A549 (cell line): ENCODE data around the gene MYH1. TPM values are rescaled to one million over a fixed set of nuclear protein-coding genes. Genes with fewer than 3 reads are reported as not detected.
A peak's percentile ranks its signal among the peaks of the same experiment; 100 is the strongest.

ENCODE experiments used
- ATAC-seq, 2 experiments: fragments of 200-7000 bp in 1 of 2; fragments of >200 bp in 1 of 2; cut with Nextera tagmentation in 1 of 2; cut with Tn5 transposase in 1 of 2; 3 replicates each; pipeline versions ENCODE4 v1.8.0 to v1.9.1; 2018 to 2020; ENCODE audit warnings: mild to moderate bottlenecking in 1 of 2, moderate library complexity in 1 of 2
- CTCF ChIA-PET: fragments of 300-600 bp; sonication (Branson Sonifier 250); formaldehyde crosslinking; extraction: SDS; loops from one replicate; lab custom pipeline; 2021; ENCODE audit warnings: antibody characterized with exemption, inconsistent platforms; lab: Yijun Ruan, JAX
- POLR2A ChIA-PET: fragments of 350-600 bp; formaldehyde crosslinking; extraction: SDS; loops from one replicate; lab custom pipeline; 2021; ENCODE audit warnings: antibody characterized with exemption, inconsistent platforms; lab: Yijun Ruan, JAX
- DNase-seq, 2 experiments: peaks; one replicate each; pipeline versions ENCODE4 v3.0.0 to v3.0.0-alpha.2; 2011 to 2016; ENCODE audit warnings: low read depth in 1 of 2, low spot score in 1 of 2
- FAIRE-seq: peaks from 2 replicates; lab custom pipeline; 2011; peaks lifted over from hg19 to GRCh38; lab: Jason Lieb, UNC
- H3K27ac ChIP-seq, 2 experiments: fragments of >200 bp; sonication (Bioruptor Twin); formaldehyde crosslinking; 3 replicates each; pipeline ENCODE4 v1.5.1; 2016 to 2017
- H3K4me1 ChIP-seq: fragments of >200 bp; sonication (Bioruptor Twin); formaldehyde crosslinking; 3 replicates; pipeline ENCODE4 v1.6.1; 2016
- H3K4me2 ChIP-seq: fragments of >200 bp; sonication (Bioruptor Twin); formaldehyde crosslinking; 3 replicates; pipeline ENCODE4 v1.6.1; 2016
- H3K4me3 ChIP-seq: fragments of >200 bp; sonication (Bioruptor Twin); formaldehyde crosslinking; 3 replicates; pipeline ENCODE4 v1.5.1; 2016
- H3K9me3 ChIP-seq: fragments of >200 bp; sonication (Bioruptor Twin); formaldehyde crosslinking; 3 replicates; pipeline ENCODE4 v1.6.1; 2016
- BHLHE40 ChIP-seq: IDR thresholded peaks from 2 replicates; pipeline ENCODE4 v1.6.1; 2012; ENCODE audit warnings: low read depth, low read length, inconsistent platforms
- CHD2 ChIP-seq: fragments of 150-350 bp; IDR thresholded peaks from 2 replicates; pipeline ENCODE4 v1.6.1; 2014; ENCODE audit warnings: low read length; ENCODE audit not compliant: partially characterized antibody
- EP300 ChIP-seq, 2 experiments: fragments of >200 bp; sonication (Bioruptor Twin); formaldehyde crosslinking; IDR thresholded peaks; 2 replicates in 1 of 2; 3 replicates in 1 of 2; pipeline ENCODE4 v1.6.1; 2016 to 2017
- ESRRA ChIP-seq: fragments of 150-350 bp; IDR thresholded peaks from 2 replicates; pipeline ENCODE4 v1.6.1; 2014; ENCODE audit warnings: mild to moderate bottlenecking, low read length, borderline replicate concordance
- FOSB ChIP-seq: fragments of 250-450 bp; sonication (Bioruptor Pico); IDR thresholded peaks from 2 replicates; pipeline ENCODE4 v1.5.0; 2020; ENCODE audit warnings: mild to moderate bottlenecking, moderate library complexity
- FOSL2 ChIP-seq, 2 experiments: fragments of 450-650 bp in 1 of 2; fragments of >200 bp in 1 of 2; sonication (Bioruptor Twin) in 1 of 2; formaldehyde crosslinking; IDR thresholded peaks; 2 replicates each; pipeline versions ENCODE4 v1.5.0 to v1.6.1; 2016 to 2020; ENCODE audit warnings: mild to moderate bottlenecking in 1 of 2, moderate library complexity in 1 of 2
- FOXS1 ChIP-seq: fragments of 250-450 bp; sonication (Bioruptor Pico); IDR thresholded peaks from 2 replicates; pipeline ENCODE4 v1.5.0; 2020; ENCODE audit warnings: mild to moderate bottlenecking, moderate library complexity
- HDAC2 ChIP-seq: fragments of 200-600 bp; sonication (generic); IDR thresholded peaks from 2 replicates; pipeline ENCODE4 v1.6.1; 2016
- HOXB13 ChIP-seq: fragments of 250-450 bp; sonication (Bioruptor Pico); IDR thresholded peaks from 2 replicates; pipeline ENCODE4 v1.5.0; 2020; ENCODE audit warnings: low read depth, mild to moderate bottlenecking, moderate library complexity
- JUN ChIP-seq, 2 experiments: fragments of >200 bp; sonication (Bioruptor Twin); formaldehyde crosslinking; IDR thresholded peaks; 2 replicates in 1 of 2; 3 replicates in 1 of 2; pipeline ENCODE4 v1.6.1; 2016 to 2017
- KDM1A ChIP-seq: fragments of 200-600 bp; sonication (generic); IDR thresholded peaks from 2 replicates; pipeline ENCODE4 v1.6.1; 2016; ENCODE audit warnings: low read depth, mild to moderate bottlenecking
- KDM5A ChIP-seq: fragments of 200-600 bp; sonication (generic); IDR thresholded peaks from 2 replicates; pipeline ENCODE4 v1.6.1; 2016; ENCODE audit warnings: antibody characterized with exemption, mild to moderate bottlenecking
- MAZ ChIP-seq: fragments of 150-350 bp; IDR thresholded peaks from 2 replicates; pipeline ENCODE4 v1.6.1; 2014; ENCODE audit warnings: antibody characterized with exemption, low read depth, low read length, borderline replicate concordance
- MYC ChIP-seq: IDR thresholded peaks from 2 replicates; pipeline ENCODE4 v1.6.1; 2012; ENCODE audit warnings: mild to moderate bottlenecking, inconsistent platforms, low read length, improper control_type of control experiment, borderline replicate concordance
- POLR2A ChIP-seq: IDR thresholded peaks from 2 replicates; pipeline ENCODE4 v1.6.1; 2012; ENCODE audit warnings: mild to moderate bottlenecking, low read length
- RARB ChIP-seq: fragments of 250-450 bp; sonication (Bioruptor Pico); IDR thresholded peaks from 2 replicates; pipeline ENCODE4 v1.8.0; 2021; ENCODE audit warnings: mild to moderate bottlenecking, moderate library complexity
- RNF2 ChIP-seq: fragments of 200-600 bp; sonication (generic); IDR thresholded peaks from 2 replicates; pipeline ENCODE4 v1.6.1; 2016; ENCODE audit warnings: low read depth, mild to moderate bottlenecking, antibody characterized with exemption, moderate library complexity, borderline replicate concordance
- SMC3 ChIP-seq: fragments of >200 bp; sonication (Bioruptor Twin); formaldehyde crosslinking; IDR thresholded peaks from 3 replicates; pipeline ENCODE4 v1.6.1; 2018; ENCODE audit warnings: inconsistent platforms
- TFCP2L1 ChIP-seq: fragments of 250-450 bp; sonication (Bioruptor Pico); IDR thresholded peaks from 2 replicates; pipeline ENCODE4 v1.5.0; 2021; ENCODE audit warnings: mild to moderate bottlenecking
- TP53 ChIP-seq: fragments of 250-450 bp; sonication (Bioruptor Pico); IDR thresholded peaks from 2 replicates; pipeline ENCODE4 v1.5.0; 2021; ENCODE audit warnings: mild to moderate bottlenecking, moderate library complexity
- ZC3H11A ChIP-seq: fragments of 450-650 bp; IDR thresholded peaks from 2 replicates; pipeline ENCODE4 v1.6.1; 2014; ENCODE audit warnings: antibody characterized with exemption, mild to moderate bottlenecking
- ZFP36 ChIP-seq: fragments of 450-650 bp; IDR thresholded peaks from 2 replicates; pipeline ENCODE4 v1.6.1; 2014; ENCODE audit warnings: borderline replicate concordance; ENCODE audit not compliant: partially characterized antibody
- ZSCAN20 ChIP-seq: fragments of 250-450 bp; sonication (Bioruptor Pico); IDR thresholded peaks from 2 replicates; pipeline ENCODE4 v1.8.0; 2022; ENCODE audit warnings: mild to moderate bottlenecking, moderate library complexity
- WGBS: methylation state at CpG from one replicate; pipeline ENCODE4 v1.1.6; 2017; ENCODE audit errors: missing lambda C conversion rate; 5-methylcytosine and 5-hydroxymethylcytosine counted together
- polyA plus RNA-seq, 4 experiments: library from polyadenylated mRNA; depleted of rRNA in 3 of 4; stranded (reverse); fragments of >200 nt; fragmentation: RNase III in 1 of 4; extraction: RNeasy Plus Mini Kit Qiagen cat#74134 plus additional on column Dnase treatment in 1 of 4; gene quantifications; 2 replicates in 3 of 4; 3 replicates in 1 of 4; pipeline ENCODE4 v1.2.3, GENCODE V29; 2011 to 2017
- TF ChIP-seq, protein P1 (sequence below): IDR thresholded peaks from 2 replicates; pipeline ENCODE4 v1.6.1; 2012
- TF ChIP-seq, protein P2 (sequence below): fragments of 250-450 bp; sonication (Bioruptor Pico); IDR thresholded peaks from 2 replicates; pipeline ENCODE4 v1.5.0; 2021; ENCODE audit warnings: mild to moderate bottlenecking, moderate library complexity, borderline replicate concordance
- TF ChIP-seq, protein P3 (sequence below): fragments of 200-600 bp; sonication (generic); IDR thresholded peaks from 2 replicates; pipeline ENCODE4 v1.6.1; 2016; ENCODE audit warnings: antibody characterized with exemption, mild to moderate bottlenecking, moderate library complexity

The MYH1 gene
- polyA plus RNA-seq, 2 of the 4 experiments (the other 2 are of a cell fraction): not detected

DNA sequence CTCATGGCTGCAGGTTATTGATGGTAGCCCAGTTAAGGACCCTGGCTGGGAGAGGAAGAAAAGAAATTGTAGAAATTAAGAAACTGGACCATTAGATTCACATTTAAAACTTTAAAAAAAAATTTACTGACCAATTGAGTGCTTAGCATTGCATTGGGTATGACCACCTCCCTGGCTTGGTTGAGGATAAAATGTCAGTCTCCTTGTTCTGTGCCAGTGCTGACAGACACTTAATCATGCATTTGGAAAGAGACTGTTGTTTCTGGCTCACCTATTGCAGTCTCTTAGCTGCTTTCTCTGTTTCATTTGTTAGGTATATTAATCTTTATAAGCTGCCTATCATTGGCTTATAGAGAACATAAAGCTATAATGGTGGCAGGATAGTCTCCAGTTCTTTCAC is 1.7 kb downstream of the MYH1 start:
- POLR2A ChIA-PET: no interaction called here
- no peak overlapping the region for H3K27ac ChIP-seq
- ATAC-seq (no peak), DNase-seq (no peak)
- H3K4me3 ChIP-seq: no peak overlapping the region
- TF ChIP-seq KDM5A (no peak), ZFP36 (no peak), MAZ (no peak), FOSB (CRISPR knock-in tag) (no peak), ESRRA (no peak), CHD2 (no peak), TP53 (CRISPR knock-in tag) (no peak), POLR2A (no peak), JUN (IDR thresholded peaks at IDR 0.05) (no peak), HDAC2 (no peak), BHLHE40 (no peak)
- TF ChIP-seq, protein P1, sequence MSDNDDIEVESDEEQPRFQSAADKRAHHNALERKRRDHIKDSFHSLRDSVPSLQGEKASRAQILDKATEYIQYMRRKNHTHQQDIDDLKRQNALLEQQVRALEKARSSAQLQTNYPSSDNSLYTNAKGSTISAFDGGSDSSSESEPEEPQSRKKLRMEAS: no peak
- TF ChIP-seq, all 56 proteins: peak for 0
- no peaks in the 10 kb centered on the region for H3K4me1 ChIP-seq
- CTCF ChIA-PET: no interaction called here
- FAIRE-seq: no peak
- no peaks in the 10 kb centered on the region for H3K9me3 ChIP-seq
- no peak overlapping the region for H3K4me2 ChIP-seq

DNA sequence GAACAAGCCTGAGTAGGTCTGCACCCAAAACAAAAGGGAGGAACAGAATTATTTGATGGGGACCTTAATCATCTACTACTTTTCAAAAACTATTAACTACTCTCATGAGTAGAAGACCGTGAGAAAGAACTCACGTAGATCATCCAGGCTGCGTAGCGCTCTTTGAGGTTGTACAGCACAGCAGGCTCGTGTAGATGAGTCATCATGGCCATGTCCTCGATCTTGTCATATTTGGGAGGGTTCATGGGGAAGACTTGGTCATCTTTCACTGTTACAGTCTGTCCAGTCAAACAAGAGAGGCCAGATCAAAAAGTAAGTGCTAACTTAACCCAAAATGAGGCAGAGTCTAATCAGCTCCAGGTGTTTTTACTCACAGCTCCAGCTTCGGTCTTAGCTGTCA is 2.3 kb downstream of the MYH1 start:
- H3K9me3 ChIP-seq: no peaks in the 10 kb centered on the region

DNA sequence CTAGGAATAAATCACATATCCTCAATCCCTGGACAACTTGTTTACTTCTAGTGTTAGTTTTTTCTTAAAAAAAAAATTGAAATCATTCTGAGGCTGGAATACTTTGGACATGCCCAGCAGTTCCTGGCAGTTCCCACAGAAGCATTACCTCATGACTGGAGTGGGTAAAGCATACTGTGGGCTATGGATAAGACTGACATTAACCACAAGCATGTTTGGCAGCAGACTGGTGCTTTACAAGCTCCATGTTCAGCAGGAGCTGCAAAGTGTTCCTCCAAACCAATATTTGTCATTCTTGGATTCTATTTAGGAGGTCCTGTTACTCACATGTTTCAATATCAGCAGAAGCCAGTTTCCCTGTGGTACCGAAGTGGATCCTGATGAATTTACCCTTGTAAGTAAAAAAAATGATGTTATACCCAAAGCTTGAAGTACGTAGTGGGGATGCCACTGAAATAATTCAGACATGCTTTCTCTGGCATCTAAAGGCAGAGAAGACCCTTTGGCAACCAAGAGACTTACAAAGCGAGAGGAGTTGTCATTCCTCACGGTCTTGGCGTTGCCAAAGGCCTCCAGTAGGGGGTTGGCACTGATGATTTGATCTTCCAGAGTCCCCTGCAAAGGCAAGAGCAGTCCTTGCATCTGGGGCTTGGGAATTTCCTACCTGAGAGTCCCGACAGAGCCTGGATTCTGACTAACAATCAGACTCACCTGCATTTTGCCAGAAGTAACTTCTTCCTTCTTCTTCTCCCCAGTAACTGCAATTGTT is 4.9 kb downstream of the MYH1 start:
- ChIA-PET CTCF (interaction anchor here (1.1 kb wide), 2 partner anchors 20 to 188 kb away, joined by 3 read pairs; no protein-coding TSS in a partner anchor), POLR2A (no interaction called here)
- Histone ChIP-seq H3K9me3 (no peaks in the 10 kb centered on the region), H3K4me1 (no peaks in the 10 kb centered on the region), H3K27ac (no peak overlapping the region), H3K4me3 (no peak overlapping the region), H3K4me2 (no peak overlapping the region)
- no peak for DNase-seq
- 0% methylated on average over 6 of the region's 6 CpGs for WGBS
- ATAC-seq: peak; percentile 64 to 71; a peak in 5 of 6 replicates
- TF ChIP-seq KDM1A: no peak
- no peak for TF ChIP-seq EP300 (IDR thresholded peaks at IDR 0.05)
- TF ChIP-seq ZSCAN20 (CRISPR knock-in tag): no peak
- TF ChIP-seq FOXS1 (CRISPR knock-in tag): no peak
- TF ChIP-seq TFCP2L1: no peak
- TF ChIP-seq, protein P2, sequence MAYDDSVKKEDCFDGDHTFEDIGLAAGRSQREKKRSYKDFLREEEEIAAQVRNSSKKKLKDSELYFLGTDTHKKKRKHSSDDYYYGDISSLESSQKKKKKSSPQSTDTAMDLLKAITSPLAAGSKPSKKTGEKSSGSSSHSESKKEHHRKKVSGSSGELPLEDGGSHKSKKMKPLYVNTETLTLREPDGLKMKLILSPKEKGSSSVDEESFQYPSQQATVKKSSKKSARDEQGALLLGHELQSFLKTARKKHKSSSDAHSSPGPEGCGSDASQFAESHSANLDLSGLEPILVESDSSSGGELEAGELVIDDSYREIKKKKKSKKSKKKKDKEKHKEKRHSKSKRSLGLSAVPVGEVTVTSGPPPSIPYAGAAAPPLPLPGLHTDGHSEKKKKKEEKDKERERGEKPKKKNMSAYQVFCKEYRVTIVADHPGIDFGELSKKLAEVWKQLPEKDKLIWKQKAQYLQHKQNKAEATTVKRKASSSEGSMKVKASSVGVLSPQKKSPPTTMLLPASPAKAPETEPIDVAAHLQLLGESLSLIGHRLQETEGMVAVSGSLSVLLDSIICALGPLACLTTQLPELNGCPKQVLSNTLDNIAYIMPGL (CRISPR knock-in tag): no peak
- TF ChIP-seq, protein P3, sequence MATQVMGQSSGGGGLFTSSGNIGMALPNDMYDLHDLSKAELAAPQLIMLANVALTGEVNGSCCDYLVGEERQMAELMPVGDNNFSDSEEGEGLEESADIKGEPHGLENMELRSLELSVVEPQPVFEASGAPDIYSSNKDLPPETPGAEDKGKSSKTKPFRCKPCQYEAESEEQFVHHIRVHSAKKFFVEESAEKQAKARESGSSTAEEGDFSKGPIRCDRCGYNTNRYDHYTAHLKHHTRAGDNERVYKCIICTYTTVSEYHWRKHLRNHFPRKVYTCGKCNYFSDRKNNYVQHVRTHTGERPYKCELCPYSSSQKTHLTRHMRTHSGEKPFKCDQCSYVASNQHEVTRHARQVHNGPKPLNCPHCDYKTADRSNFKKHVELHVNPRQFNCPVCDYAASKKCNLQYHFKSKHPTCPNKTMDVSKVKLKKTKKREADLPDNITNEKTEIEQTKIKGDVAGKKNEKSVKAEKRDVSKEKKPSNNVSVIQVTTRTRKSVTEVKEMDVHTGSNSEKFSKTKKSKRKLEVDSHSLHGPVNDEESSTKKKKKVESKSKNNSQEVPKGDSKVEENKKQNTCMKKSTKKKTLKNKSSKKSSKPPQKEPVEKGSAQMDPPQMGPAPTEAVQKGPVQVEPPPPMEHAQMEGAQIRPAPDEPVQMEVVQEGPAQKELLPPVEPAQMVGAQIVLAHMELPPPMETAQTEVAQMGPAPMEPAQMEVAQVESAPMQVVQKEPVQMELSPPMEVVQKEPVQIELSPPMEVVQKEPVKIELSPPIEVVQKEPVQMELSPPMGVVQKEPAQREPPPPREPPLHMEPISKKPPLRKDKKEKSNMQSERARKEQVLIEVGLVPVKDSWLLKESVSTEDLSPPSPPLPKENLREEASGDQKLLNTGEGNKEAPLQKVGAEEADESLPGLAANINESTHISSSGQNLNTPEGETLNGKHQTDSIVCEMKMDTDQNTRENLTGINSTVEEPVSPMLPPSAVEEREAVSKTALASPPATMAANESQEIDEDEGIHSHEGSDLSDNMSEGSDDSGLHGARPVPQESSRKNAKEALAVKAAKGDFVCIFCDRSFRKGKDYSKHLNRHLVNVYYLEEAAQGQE: no peak
- no peak for TF ChIP-seq ZC3H11A
- TF ChIP-seq ESRRA: no peak
- TF ChIP-seq HOXB13 (CRISPR knock-in tag): no peak
- TF ChIP-seq, protein P1: no peak
- no peak for FAIRE-seq

More for the DNA sequence above, 2.3 kb downstream of the MYH1 start:
- no peaks in the 10 kb centered on the region for H3K4me1 ChIP-seq
- no peak for TF ChIP-seq RNF2
- TF ChIP-seq MYC: no peak
- TF ChIP-seq SMC3: no peak
- no peak for TF ChIP-seq FOSL2 (IDR thresholded peaks at IDR 0.05)
- peak; percentile 33; the same call in 1 of the 2 replicates for TF ChIP-seq FOSL2 (CRISPR knock-in tag; IDR thresholded peaks at IDR 0.05)
- TF ChIP-seq RARB: no peak
- ATAC-seq: peak in 1 of 2 experiments; percentile 21; a peak in 1 of 6 replicates
- H3K27ac ChIP-seq: no peak overlapping the region
- no peak for DNase-seq
- H3K4me2 ChIP-seq: no peak overlapping the region
- no peak for FAIRE-seq
- CTCF ChIA-PET: no interaction called here
- H3K4me3 ChIP-seq: no peak overlapping the region
- POLR2A ChIA-PET: no interaction called here
- WGBS: 8% methylated on average over 7 of the region's 7 CpGs
